ENCODE data around the gene WRAP73.

Gene WRAP73

DNA sequence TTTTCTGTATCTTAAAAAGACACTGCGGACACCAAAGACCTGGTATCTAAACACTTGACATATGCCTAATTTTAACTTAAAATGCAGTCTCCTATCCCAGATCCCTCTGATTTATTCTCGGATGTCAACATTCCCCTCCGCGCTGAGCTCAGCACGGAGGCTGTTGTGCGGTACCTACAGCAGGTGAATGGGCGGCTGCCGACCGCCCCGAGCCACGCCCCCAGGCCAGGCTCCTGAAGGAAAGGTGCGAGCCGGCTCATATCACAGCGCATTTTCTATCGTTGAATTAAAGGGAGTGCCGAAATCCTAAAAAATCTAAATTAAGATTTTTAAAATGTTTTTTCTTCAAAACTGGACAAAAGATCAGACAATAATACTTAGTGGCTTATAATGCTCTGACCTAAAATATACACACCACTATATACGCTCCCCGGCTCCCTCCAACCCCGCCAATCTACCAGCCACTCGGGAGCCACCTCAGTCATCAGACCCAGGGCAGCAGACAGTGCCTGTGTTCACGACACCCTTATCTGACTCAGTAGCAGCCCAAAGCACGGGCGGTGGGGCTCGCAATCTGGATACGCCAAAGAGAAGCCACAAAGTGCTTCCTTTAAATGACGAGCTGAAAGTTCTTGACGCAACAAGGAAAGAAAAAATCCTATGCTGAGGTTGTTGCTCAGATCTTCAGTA is 4.1 kb downstream of the WRAP73 start:
- no peak for DNase-seq

DNA sequence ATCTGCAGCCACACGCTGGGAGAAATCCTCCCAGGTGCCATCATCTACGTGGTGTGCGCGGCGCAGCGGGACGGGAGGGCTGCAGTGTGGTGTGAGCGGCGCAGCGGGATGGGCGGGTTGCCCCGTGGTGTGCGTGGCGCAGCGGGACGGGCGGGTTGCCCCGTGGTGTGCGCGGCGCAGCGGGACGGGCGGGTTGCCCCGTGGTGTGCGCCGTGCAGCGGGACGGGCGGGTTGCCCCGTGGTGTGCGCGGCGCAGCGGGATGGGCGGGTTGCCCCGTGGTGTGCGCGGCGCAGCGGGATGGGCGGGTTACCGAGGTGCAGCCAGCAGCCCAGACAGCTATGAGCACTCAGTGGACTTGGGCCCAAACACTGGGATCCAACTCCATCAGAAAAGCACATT is 4.7 kb downstream of the WRAP73 start:
- no peak for DNase-seq

- no peak for DNase-seq
Observed at GRCh38 chr1:3644273-3644672, 5.6 kb downstream of the WRAP73 start.

- DNase-seq, result no peak
Observed at GRCh38 chr1:3642919-3643675, 6.8 kb downstream of the WRAP73 start.

GRCh38 chr1:3641816-3642215 is 8.1 kb downstream of the WRAP73 start:
- no peak for DNase-seq

- DNase-seq, result no peak
Observed at GRCh38 chr1:3641046-3641760, 8.7 kb downstream of the WRAP73 start.

GRCh38 chr1:3640121-3640837 is 9.6 kb downstream of the WRAP73 start:
- DNase-seq, result no peak

DNA sequence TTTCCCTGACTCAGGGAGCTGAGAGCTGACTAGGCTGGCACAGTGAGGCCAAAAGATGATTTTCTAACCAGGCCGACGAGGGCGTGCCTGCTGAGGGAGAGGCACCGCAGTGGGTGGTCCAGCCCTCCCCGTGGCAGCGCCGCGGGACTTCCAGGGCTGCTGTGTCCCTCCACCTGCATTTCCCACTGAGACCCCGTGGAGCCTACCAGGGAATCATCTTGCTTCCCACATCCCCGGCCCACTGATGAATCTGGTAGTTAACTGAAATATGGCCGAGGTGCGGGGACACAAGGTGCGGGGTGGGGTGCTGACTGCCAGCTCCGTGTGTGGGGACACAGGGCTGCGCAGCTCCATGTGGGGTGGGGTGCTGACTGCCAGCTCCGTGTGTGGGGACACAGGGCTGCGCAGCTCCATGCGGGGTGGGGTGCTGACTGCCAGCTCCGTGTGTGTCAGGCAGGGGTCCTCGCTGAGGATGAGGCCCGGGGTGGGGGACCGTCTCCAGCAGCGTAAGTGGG is 10.4 kb downstream of the WRAP73 start:
- DNase-seq, result no peak

DNA sequence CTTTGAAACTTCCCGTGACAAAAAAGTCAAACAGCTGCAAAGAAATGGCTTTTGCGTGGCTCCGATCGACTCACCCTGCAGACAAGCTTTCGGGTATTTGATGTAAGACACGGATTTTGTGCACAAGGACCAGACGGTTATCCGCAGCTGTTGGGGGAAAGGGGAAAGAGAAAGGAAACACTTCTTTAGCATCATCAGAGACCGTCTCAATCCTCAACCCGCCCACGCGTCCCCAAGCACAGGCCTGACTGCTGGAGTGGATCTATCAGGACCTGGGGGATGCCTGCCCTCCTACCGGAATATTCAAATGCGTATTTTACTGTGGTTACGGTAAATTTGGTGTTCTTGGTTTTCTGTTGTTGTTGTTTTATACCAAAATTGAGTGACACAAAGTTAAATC is 11.2 kb downstream of the WRAP73 start:
- no peak for DNase-seq

DNA sequence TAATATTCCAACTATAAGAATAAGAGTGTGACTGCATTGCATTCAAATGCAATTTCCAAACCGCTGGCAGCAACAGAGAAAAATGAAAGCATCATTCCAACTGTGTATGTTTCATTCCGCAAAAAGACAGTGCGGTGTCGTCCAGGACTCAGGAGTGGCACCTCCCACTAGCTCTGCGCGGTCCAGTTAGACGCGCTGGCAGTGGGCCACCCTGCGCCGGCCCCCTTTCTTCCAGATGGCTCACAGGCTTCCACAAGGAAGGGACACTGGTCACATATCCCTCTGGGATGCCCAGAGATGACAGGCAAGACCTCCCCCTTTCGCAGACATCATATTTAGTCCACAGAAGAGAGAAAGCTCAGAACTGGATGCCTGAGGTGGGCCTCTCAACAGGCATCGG is 11.9 kb downstream of the WRAP73 start:
- DNase-seq, result no peak

DNA sequence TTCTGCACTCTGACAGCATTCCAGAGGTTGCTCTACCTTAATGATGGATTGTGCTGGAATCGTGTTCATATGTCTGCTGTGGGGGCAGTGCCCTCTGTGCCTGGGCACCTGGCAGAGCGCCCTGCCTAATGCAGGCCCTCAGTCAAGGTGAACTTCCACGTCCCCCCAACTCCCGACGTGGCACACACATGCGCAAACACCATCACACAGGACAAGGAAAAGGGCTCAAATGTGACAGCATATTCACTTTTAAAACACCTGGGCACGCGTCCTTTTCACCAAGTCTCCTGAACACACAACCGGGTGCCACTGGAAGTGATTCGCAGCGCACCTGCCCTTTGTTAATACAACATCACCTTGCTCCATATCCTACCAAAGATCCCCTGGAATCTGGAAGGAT is 13.4 kb downstream of the WRAP73 start:
- no peak for DNase-seq

- no peak for DNase-seq
Observed at GRCh38 chr1:3636080-3636479, 13.8 kb downstream of the WRAP73 start.

DNA sequence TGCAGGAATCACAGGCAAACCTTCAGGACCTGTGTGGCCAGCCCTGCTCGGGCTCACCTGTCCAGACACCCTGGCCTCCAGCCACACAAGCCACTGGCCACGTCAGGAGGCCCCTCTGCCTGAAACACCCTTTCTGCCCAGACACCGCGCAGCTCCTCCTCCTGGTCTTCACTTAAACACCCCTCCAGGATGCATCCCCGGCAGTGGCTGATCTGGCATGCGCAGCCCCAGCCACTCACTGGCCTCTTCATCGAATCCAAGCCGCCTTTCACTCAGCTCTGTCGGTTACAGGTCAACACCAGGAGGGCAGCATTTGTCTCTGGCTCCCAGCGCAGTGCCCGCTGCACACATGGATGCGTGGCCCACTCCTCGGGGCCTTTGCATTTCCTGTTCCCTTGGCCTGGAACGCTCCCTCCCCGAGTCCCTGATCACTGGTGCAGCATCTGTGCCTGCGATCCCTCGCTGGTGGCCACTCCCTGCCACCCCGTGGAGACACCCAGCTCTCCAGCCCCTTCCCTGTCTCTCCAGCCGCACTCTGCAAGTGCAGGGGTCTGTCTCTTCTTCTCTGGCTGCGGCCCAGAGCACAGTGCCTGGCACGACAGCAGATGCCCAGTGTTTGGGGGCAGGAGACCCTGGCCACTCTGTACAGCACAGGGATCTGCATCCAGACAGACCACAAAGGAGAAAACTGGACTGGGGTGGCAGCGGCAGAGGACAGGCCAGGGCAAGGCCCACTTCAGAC is 15.7 kb downstream of the WRAP73 start:
- DNase-seq, result no peak

DNA sequence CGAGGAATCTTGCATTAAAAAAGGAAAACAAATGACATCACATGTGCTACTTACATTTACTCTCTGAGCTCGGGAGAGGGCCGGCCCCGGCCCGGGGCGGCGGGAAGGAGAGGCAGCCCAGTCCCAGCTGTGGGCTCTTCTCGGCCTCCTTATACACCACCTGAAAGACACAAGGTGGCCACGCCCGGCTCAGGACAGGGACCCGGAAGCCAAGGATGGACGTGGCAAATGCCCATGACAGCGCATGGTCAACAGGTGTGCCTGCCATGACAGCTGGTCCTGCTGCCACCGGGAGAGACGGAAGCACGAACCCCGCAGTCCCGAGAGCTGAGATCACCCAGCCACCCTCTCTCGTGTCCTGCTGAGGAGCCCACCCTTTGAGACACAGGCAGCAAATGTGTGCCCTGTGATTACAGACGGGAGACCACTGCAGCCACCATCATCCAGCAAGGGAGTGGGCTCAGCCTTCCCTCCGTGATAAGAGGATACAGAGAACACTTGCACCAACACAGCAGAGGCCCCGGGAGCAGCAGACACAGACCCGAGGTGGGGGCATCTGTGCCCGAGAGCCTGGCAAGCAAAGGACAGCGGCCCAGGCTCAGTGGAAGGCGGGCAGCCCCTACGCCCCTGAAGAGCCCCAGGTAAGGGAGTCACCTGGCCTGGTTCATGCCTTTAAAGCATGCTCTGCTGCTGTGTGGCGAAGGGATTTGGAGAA is 16.4 kb downstream of the WRAP73 start:
- no peak for DNase-seq

DNA sequence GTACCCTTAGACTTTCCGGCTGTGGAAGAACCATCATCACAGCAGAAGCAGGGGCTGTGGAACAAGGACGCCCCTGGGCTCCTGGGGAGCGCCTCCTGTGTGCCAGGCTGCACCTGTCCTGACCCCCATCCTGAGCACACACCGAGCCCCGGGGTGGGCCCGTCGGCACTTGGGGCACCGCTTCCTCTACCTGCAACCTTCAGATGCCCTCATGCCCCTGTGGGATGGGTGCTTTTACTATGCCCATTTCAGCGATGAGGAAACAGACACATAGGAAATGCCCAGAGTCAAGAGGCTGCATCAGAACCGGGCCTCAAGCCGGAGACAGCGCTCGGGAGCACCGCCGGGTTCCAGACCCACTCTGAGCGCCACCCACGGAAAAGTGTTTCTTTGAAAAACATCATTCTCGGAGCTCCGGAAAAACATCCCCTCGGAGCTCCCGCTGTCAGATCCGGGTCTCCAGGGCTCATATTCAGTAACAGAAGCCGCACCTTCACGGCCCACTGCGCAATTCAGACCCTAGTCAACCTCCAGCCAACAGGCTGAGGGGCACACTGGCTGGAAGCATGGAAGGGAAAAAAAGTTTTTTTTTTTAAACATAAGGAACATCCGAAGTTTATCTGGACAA is 17.1 kb downstream of the WRAP73 start:
- no peak for DNase-seq

DNA sequence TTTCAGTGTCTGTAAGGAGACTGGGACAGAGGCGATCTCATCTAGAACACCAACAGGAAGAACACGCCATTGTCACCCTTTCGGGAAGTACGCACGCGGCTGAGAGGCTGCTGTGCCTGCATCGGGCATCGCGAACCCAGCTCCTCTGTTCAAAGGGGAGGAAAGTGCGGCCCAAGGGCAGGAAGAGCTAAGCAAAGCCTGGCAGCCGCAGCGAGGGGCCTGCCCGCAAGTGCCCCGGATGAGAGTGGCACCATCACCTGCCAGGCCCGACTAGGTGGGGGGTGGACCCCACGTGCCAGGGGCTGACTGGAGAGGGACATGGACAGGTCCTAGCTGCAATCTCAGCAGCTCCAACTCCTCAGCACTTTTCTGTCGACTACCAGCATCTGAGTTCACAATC is 17.6 kb downstream of the WRAP73 start:
- no peak for DNase-seq

- no peak for DNase-seq
Observed at GRCh38 chr1:3631320-3632260, 18.3 kb downstream of the WRAP73 start.

DNA sequence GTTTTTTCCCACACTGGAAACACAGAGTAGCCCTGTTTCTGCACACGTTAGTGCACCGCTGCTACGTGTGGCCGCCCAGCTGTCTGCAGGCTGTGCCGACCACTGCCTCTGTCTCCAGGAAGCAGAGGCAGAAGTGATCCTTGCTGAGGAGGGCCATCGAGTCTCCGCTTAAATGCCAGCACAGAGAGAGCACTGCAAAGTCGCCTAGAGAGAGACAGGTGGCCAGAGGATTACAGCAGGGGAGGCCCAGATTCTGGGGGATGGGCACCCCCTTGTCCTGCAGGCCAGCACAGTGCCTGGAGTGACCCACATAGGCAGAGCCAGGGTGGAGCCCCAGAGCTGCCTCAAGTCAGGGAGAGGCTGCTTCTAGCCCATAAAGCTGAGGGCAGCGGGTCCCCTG is 19.0 kb downstream of the WRAP73 start:
- DNase-seq, result no peak

DNA sequence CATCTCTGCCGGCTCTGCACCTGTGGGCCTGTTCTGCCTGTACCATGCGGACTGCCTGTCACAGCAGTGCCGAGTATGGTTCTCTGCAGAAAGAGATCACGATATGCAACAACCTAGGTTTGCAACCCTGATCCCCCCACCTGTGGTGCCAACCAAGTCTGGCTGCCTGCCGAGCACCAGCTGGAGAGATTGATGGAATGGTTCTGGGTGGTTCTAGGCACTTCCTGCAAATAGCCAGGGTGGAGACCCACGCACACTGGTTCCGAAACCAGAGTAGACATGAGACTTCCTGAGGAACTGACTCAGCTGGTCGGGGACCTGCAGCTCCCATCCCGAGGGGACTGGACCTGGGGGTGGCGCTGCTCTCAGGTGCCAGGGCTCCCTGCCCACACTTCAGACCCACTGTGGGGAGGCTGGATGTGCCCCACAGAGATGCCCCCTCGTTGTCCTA is 19.7 kb downstream of the WRAP73 start:
- no peak for DNase-seq

All from right forelimb (tissue), 1 donor.